Fibroblast of skin of back (primary cell): ENCODE results near the gene ANXA5. TPM values are rescaled to one million over a fixed set of nuclear protein-coding genes. Genes with fewer than 3 reads are reported as not detected.
"Not testable (repeated sequence)": the region's sequence is repeated elsewhere in the genome, so short reads cannot be mapped to it uniquely, and the experiment has no call there.

Source experiments
- DNase-seq: peaks from one replicate; pipeline ENCODE4 v3.0.0-alpha.2; 2013
- polyA plus RNA-seq, 2 experiments: library from polyadenylated mRNA; unstranded; fragments of 120-200 nt; gene quantifications; one replicate each; pipeline ENCODE4 v1.2.1, GENCODE V29; 2013; ENCODE audit not compliant: insufficient read length in 2 of 2

Gene ANXA5
- polyA plus RNA-seq (2013, experiment 1 of 2; ENCODE audit: insufficient read length), result 1,142 TPM
- polyA plus RNA-seq (2013, experiment 2 of 2; ENCODE audit: insufficient read length), result 1,094 TPM

DNA sequence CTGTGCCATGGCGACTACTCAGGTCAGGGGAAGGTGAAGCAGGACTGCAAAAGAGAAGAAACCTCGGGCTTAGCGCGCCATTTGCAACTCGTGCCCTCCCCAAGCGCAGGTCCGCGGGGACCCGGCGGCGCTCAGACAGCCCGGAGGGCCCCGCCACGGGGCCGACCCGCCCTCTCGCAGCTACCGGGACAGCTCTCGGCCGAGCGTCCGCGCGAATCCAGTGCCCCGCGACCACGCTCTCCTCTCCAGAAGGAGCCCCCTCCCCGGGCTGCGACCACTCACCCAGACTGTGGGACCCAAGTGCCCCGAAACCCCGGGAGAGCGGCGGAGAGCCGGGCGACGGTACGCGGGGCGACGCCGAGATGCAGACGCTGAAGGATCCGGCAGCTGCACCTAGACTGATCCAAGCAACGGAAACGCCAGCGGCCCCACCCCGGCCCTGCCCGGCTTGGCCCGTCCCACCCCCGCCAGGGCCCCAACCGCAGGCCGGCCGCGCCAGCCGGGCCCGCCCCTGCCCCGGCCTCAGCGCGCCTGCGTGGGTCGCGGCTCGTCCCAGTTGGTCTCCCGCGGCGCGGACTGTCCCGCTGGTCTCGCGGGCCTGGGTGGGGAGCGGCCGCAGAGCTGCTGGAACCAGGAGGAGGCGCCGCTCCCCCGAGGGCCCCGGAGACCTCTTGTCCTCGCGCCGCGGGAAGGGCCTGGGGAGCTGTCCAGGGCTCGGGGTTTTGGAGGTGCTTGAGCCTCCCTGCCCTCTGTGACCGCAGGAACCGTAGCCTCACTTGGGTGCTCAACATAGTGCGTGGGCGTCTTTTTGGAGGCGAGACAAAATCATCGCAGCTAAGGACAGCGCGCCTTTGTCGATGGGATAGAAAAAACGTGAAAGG lies at the start of gene ANXA5:
Gene ANXA5 (minus strand): TSS at position 400 of the 881 bp plus-strand sequence. CDS start 391 bp downstream, at position 9.
- peak; percentile 92 for DNase-seq

DNA sequence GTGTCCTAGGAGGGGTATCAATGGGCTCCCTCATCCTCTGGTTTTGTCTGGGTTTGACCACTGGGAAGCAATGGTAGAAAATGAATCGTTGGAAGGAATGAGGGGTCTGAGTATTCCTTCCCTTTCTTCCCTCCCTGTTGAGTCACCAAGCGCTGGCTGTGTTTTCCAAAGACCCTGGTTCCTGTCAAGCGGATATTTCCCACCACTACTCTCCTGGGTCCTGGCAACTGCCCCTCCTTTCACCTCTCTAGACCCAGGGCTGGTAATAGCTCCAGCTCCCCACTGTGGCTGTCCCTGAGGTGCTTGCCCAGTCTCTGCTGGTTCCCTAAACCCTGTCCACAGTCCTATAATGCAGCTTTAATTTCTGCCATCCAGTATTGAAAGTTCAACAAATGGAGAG lies 46.0 kb upstream of the ANXA5 start:
- no peak for DNase-seq

DNA sequence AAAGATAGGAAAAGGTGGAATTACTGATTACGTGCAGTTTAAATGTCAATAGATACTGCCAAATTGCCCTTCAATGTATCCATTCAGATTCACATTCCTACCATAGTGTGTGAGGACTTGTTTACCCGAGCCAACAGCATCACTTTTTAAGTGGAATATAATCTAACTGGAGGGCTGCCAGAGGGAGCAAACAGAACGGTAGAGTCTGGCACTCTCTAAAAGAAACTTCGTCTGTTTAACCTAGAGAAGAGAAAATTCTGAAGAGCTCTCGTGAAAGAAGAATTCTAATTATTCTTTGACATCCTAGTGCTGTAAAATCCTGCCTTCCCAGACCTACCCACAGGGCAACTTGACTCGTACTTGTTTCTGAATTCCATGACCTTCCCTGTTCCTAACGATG lies 45.0 kb upstream of the ANXA5 start:
- no peak for DNase-seq

DNA sequence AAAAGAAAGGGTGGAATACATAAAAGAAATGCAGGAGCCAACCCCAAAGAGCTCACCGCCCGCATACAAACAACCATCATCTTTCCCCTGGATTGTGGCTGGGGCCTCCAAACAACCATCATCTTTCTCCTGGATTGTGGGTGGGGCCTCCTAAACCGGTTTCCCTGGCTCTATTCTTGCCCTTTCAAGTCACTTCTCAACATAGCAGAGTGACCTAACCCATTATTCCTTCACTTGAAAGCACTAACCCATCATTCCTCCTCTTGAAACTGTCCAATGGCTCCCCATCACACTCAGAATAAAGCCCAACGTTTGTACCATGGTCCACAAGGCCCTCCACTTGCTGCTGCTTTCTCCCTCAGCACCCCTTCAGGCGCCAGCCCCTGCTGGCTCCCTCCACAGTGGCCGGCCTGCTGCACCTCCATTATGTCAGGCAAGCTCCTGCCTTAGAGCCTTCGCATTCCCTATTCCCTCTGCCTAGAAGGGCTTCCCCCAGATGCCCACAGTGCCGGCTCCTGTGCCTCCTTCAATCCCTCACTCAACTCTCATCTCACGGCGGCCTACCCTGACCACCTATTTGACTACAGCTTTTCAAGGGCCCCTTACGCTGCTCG lies 44.1 kb upstream of the ANXA5 start:
- no peak for DNase-seq

DNA sequence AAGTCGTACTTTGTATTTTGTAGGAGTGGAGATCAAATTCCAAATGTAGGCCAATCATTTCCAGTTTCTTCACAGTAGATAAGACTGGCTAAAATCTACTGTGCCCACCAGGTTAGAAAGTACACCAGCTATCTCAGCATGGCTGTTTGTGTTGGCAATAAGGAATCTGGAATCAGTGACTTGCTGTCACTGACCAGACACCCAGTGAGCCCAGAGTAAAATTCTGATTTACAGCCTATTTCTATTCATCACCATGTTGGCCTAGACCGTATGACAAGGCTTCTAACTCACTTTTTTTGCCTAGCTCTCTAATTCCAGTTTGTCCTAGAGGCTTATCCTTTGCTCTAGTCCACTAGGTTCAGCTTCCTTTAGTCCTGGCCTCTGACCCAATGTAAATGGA lies 42.8 kb upstream of the ANXA5 start:
- no peak for DNase-seq

DNA sequence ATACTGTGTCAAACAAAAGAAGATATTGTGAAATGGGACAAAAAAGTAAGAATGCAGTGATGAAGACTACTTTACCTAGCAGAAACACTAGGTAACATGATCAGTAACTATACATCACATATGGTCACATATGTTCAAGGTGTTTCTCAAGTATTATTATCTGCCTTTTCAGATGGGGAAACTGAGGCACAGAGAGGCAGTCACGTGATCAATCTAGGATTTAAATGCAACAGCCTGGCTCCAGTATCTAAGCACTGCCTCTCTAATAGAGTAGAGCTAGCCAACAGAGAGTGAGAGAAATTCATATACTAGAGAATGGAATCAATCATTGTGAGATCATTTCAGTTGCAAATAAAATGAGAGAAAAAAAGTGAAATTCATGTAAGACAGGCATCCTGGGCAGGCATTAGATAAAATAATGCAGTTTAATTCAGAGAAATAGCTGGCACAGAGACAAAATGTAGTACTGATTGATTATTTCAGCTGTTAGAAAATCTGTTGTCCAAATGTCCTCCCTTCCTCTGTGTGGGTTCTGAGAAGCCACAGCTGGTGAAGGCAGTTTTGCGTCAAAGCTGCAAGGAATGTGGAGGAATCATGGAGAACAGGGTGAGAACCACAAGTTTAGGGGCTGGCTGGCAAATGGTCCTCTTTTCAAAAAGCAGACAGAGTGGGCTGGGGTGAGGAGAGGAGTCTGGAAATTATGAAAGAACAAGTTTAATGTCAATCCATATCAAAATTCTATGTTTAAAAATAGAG lies 42.2 kb upstream of the ANXA5 start:
- no peak for DNase-seq

DNA sequence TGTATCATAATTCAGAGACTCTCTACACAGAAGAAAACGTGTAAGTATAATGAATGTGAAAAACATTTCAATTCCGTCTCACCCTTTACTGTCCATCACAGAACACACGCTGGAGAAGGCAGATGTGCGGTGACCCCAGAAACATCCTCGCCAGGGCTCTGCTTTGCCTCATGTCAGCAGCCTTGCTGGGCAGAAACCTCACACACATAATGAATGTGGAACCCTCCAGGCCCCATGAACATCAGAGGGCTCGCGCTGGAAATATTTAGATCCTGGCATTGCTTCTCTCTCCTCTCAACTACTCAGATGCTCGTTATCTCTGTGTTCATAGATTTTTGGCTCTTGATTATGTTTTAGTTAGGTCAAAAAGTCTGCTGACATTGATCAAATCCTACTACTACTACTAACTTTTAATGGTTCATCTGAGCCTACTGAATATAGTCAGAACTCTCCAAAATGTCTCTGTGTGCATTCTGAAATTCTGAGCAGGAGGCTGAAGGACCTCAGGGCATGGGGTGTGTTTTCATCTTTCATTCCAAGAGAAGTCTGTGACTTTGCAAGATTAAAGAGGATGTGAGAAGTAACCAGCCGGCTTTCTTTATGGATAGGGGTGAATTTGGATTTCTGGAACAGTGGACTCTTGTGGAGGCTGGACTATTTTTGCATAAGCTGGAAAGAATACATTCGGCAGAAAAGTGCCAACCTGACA lies 41.2 kb upstream of the ANXA5 start:
- DNase-seq, result no peak

DNA sequence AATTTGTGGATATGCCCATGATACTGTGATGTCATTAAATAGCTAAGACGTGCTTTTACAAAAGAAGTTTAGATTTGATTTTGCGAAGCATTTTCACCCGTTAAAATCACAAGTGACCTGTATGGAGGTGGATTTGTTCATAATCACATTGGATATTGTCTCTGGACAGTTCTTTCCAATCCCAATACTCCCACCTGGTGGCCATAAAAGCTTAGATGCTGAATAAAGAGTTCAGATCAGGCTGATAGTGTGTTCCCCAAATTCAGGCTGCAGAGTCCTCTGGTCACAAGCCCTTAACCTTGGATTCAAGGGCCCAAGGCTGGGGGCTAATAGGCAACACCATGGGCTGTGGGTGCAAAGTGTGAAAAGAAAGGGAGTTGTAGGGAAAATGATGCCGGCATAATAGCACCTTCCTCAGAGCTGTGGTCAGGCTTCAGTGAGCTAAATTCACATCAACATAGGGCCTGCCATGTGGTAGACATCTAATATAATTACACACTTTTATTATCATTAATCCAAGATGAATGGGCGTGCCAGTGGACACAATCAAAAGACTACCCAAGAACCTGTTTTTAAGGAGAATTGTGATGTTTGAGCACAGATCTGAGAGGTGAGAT lies 40.1 kb upstream of the ANXA5 start:
- DNase-seq, result peak; percentile 67

DNA sequence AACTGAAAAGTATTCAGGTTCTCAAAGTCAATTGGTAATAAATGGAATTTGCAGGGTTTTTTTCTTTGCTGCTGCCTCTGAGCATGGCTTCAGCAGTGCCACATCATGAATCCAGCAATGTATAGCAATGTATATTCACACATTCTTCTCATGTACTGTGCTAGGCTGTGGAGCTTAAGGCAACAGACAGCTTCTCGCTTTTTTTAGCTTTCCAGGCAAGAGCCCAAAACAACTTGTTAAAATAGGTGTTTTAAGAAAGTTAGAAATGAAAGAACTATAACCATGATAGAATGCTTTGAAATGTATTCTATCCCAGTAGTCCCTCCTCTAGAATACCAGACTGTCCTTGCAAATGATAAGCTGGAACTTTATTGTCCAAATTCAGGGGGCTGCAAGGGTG lies 37.8 kb upstream of the ANXA5 start:
- no peak for DNase-seq

DNA sequence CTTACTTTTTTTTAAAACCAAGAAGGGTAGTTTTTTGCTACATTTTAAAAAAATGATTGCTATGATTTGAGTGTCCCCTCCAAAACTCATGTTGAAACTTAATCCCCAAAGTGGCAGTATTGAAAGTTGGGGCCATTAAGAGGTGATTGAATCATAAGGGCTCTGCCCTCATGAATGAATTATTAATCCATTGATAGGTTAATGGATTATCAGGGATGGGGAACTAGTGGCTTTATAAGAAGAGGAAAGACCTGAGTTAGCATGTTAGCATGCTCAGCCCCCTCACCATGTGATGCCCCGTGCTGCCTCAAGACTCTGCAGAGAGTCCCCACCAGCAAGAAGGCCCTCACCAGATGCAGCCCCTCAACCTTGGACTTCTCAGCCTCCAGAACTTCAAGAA lies 37.2 kb upstream of the ANXA5 start:
- no peak for DNase-seq

DNA sequence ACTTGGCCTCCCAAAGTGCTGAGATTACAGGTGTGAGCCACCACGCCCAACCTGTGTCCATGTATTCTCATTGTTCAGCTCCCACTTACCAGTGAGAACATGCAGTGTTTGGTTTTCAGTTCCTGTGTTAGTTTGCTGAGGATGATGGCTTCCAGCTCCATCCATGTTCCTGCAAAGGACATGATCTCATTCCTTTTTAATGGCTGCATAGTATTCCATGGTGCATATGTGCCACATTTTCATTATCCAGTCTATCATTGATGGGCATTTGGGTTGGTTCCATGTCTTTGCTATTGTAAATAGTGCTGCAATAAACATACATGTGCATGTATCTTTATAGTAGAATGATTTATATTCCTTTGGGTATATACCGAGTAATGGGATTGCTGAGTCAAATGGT lies 33.0 kb upstream of the ANXA5 start:
- not testable (repeated sequence) for DNase-seq

DNA sequence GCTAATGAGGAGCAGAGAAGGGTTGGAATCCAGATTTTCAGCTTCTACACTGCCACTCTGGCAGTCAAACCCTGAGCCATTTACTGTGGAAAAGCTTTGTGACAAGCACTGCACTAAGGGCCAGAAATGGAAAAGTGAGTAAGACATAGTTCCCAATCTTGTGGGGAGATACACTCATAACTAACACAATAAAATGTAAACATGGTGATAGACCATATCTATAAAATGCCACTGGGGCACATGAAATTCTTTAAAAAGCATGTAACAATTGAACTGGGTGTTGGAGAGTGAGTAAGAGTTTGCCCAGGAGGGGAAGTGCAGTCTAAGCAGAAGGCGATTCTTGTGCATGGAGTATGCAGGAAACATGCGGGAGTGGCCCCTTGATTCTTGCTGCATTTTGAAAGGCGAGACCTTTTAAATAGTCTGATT lies 32.0 kb upstream of the ANXA5 start:
- DNase-seq, result peak; percentile 96

DNA sequence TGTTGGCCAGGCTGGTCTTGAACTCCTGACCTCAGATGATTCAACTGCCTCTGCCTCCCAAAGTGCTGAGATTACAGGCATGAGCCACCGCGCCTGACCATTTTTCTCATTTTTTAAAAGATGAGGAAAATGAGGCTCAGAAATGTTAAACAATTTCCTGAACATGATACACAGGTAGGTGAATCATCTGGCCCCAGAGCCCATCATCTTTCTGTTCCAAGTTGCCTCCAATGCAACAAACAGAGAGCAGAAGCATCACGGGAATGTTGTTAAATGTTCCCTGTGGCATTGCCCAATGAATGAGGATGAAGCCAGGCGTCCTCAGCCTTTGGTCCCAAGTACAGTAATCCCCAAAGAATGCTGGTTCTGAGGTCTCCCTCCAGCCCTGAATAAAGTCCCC lies 31.3 kb upstream of the ANXA5 start:
- DNase-seq, result peak; percentile 97

DNA sequence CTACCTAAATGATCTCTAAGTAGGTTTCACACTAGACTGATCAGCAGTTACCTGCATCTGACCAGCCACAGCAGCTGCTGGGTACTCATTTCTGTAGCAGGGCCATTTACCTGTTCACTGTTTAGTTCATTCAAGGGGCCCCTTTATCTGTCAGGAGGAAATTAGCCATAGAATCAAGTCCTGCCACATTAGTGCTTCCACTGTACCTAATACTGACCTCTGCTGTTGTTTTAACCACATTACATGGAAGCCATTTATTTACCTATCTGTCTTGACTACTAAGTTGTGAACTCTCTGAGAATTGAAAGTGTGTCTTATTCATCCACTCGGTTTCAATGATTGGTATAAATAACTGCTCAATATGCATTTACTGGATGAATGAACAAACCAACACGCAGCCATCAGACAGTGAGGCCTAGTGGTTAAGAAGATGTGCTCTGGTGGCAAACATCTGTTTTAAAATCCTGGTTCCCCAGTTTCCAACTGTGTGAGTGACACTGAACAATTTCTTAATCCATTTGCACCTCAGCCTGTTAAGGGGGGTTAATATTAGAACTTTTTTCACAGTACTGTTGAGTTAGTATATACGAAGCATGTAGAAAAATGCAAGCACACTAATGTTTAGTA lies 30.0 kb upstream of the ANXA5 start:
- peak; percentile 73 for DNase-seq

DNA sequence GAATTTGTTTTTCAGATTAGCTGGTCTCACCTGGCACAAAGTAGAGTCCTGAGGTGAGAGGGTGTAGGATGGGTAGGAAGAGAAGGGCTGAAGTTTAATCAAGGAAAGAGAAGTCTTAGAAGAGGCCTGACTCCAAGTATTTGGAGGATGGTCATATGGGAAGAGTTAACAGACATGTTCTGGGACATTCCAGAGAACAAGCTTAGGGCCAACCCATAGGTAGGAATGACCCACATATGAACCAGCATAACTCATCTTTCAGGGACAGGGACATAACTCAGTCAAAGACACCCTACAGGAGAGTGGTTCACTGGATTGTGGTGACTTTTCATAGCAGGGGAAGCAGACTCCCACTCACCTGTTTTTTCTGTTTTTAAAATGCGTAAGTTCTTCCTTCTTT lies 27.9 kb upstream of the ANXA5 start:
- DNase-seq, result no peak

DNA sequence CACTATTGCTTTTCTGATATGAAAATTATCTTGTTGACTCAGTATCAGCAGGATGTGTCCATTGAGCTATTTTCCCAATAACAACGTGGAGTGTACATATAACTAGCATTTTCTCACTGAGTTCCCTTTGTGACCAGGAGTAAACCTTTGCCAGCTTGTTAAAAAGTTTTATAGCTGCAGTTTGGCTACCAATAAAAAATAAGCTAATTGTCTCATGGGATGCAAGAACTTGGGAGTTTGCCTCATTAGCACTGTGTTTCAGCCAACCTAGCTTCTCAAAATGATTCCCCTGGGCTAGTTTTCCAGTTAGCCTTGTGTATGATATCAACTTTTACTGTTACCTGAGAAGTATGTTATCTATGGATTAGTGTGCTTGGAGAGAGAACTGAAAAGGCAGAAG lies 24.9 kb upstream of the ANXA5 start:
- no peak for DNase-seq

DNA sequence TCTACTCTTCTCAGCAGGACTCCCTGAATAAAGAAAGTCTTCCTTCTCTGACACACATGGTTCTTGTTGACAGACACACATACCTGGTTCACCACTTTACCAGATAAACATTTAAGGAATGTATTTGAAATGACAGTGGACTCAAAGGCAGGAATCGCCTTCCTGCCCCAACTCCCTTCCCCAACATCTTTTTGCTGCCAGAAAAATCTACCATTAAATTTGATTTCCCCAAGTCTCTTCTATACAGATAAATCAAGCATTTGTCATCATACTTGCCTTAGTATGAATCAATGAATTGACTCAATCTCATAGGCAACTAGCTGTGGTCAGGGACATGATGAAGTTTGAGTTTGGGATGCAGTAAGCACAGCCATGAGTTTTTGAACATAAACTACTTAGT lies 23.3 kb upstream of the ANXA5 start:
- DNase-seq, result no peak

DNA sequence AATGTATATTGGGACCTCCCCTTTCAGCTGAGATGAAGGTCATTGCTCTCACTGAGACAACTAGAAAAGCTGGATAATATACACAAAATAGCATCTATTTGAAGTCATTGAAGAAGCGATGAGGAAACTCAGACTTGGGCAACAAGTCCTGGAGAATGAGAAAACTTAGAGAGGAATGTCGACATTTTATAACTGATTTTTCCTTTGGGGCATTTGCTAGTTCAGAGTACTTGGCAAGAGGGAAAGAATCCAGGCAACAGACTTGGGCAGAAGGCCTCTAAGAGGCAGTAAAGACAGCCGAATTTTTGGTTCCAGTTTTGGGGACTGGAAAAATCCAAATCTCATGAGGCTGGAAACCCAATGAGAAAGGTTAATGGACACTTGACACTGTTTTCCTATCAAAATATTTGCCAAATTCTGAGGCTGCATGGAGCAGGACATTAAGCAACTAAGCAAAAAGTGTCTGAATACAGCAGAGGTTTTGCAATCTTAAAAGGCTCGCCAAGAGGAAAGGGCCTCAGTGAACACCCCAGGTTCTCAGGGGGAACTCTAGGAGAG lies 21.0 kb upstream of the ANXA5 start:
- no peak for DNase-seq

DNA sequence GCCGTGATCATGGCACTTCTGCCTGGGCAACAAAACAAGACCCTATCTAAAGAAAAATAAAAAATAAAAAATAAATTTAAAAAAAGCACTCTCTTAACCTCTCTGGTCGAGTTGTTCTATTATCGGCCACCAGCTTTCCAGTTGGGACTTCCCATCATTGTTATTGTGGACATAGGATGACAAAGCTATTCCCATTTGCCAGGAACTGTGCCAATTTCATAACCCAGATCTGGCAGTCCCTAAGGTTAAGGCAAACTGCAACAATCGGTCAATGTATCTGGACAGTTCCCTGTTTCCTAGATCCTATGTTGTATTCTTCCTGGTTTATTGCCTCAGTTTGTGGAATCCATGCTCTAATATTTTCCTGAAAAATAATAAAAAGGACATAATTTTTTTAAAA lies 17.8 kb upstream of the ANXA5 start:
- DNase-seq, result no peak

DNA sequence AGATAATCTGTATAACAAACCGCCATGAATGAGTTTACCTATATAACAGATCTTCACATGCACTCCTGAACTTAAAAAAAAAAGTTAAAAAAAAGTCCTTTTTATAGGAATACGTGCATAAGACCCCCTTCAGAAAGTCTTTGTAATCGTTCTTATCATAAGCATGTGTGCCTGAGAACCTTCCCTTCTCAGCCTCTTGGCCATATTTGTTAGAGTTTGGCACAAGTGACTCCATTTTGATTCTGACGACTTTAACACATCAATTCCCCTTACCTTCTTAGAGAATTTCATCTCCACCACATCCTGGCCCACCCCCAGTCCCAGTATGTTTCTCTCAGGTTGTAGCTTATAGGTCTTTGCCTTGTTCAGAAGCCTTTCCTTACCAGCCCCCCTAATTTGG lies 16.0 kb upstream of the ANXA5 start:
- no peak for DNase-seq

DNA sequence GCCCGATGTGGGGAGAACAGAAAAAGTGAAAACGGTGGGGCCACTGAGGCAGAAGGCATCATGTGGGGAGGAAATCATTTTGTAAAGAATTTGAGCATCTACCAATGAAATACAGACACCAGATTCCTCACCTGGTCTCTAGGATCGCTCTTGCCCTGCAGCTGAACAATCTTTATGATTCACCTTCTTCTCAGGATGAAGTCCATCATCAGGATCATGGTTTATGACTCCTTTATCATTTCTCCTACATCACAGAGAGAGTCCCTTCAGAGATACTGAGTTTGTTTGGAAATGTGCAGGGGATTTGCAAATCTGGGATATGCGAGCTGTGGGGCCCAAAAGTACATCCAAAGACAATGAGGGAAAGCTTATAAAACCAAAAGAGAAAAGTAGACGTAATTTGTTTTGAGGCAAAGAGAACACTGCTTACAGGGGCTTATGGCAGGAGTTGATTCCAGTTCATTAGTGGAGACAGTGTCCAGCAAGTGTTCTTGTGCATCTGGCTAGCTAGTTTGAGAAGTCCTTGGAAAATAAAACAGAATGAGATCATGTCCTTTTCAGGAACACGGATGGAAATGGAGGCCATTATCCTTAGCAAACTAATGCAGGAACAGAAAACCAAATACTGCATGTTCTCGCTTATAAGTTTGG lies 15.3 kb upstream of the ANXA5 start:
- DNase-seq, result no peak
